HepG2 (cell line): ENCODE results near the gene TRERF1. TPM values are rescaled to one million over a fixed set of nuclear protein-coding genes. Genes with fewer than 3 reads are reported as not detected.
"Not testable (repeated sequence)": the region's sequence is repeated elsewhere in the genome, so short reads cannot be mapped to it uniquely, and the experiment has no call there.

ENCODE experiments used
- ATAC-seq: fragments of 200-7000 bp; cut with Tn5 transposase; 3 replicates; pipeline ENCODE4 v1.9.1; 2020; ENCODE audit warnings: mild to moderate bottlenecking, moderate library complexity
- BruUV-seq: library from RNA; stranded (reverse); fragments of 400-500 nt; replicated peaks from 2 replicates; lab custom pipeline; 2021; lab: Mats Ljungman, UMichigan
- CTCF ChIA-PET: fragments of 300-600 bp; formaldehyde crosslinking; extraction: SDS; loops from one replicate; lab custom pipeline; 2021; ENCODE audit warnings: low total read pairs, inconsistent platforms, low intra/inter-chr PET ratio; lab: Yijun Ruan, JAX
- POLR2A ChIA-PET: fragments of 350-600 bp; sonication (Branson Sonifier 250); formaldehyde crosslinking; loops from one replicate; lab custom pipeline; 2020; ENCODE audit warnings: antibody characterized with exemption, inconsistent platforms; lab: Yijun Ruan, JAX
- DNase-seq: peaks from one replicate; pipeline ENCODE4 v3.0.0-alpha.2; 2015; ENCODE audit warnings: low spot score
- FAIRE-seq: peaks from 3 replicates; lab custom pipeline; 2011; peaks lifted over from hg19 to GRCh38; lab: Jason Lieb, UNC
- H2AFZ ChIP-seq: one replicate; pipeline ENCODE4 v1.6.1; 2011; ENCODE audit warnings: low read length, inconsistent platforms
- H3K27ac ChIP-seq: fragments of 300-600 bp; 3 replicates; pipeline ENCODE4 v1.8.0; 2011; ENCODE audit warnings: mixed run types, mild to moderate bottlenecking, mixed read lengths, low read length, inconsistent platforms; ENCODE audit not compliant: insufficient read depth; ENCODE audit errors: extremely low read length
- H3K27me3 ChIP-seq, 2 experiments: fragments of 200-600 bp in 1 of 2; 2 replicates in 1 of 2; 3 replicates in 1 of 2; pipeline versions ENCODE4 v1.6.0 to v1.8.0; 2011; ENCODE audit warnings: low read length in 2 of 2, mild to moderate bottlenecking in 2 of 2, moderate library complexity in 2 of 2, inconsistent platforms in 1 of 2; ENCODE audit not compliant: insufficient read depth in 2 of 2, control insufficient read depth in 1 of 2
- H3K36me3 ChIP-seq, 2 experiments: fragments of 200-600 bp in 1 of 2; replicated peaks in 1 of 2; 2 replicates in 1 of 2; 3 replicates in 1 of 2; pipeline versions ENCODE4 v1.5.1 to v1.8.0; 2011; ENCODE audit warnings: low read length in 2 of 2, inconsistent platforms in 1 of 2; ENCODE audit not compliant: insufficient read depth in 2 of 2, control insufficient read depth in 1 of 2
- H3K4me1 ChIP-seq: 2 replicates; pipeline ENCODE4 v1.5.1; 2012; ENCODE audit warnings: low read length, inconsistent platforms; ENCODE audit not compliant: insufficient read depth
- H3K4me2 ChIP-seq: 2 replicates; pipeline ENCODE4 v1.6.0; 2011; ENCODE audit warnings: low read depth, low read length, inconsistent platforms
- H3K4me3 ChIP-seq, 3 experiments: fragments of 200-600 bp in 1 of 3; sonication (generic), shearing (Covaris generic) in 1 of 3; replicated peaks in 1 of 3; 2 replicates each; pipeline ENCODE4 v1.5.1; 2011 to 2016; ENCODE audit warnings: low read length in 3 of 3, inconsistent platforms in 2 of 3, low read depth in 2 of 3, mild to moderate bottlenecking in 2 of 3, control low read depth in 1 of 3, mixed read lengths in 1 of 3; ENCODE audit not compliant: insufficient read depth in 1 of 3
- H3K79me2 ChIP-seq: one replicate; pipeline ENCODE4 v1.6.1; 2011; ENCODE audit warnings: low read length, inconsistent platforms; ENCODE audit not compliant: insufficient read depth
- H3K9ac ChIP-seq: 2 replicates; pipeline ENCODE4 v1.6.0; 2011; ENCODE audit warnings: mild to moderate bottlenecking, low read depth, low read length, inconsistent platforms; ENCODE audit not compliant: insufficient read depth
- H3K9me3 ChIP-seq: 2 replicates; pipeline ENCODE4 v1.5.1; 2012; ENCODE audit warnings: mild to moderate bottlenecking, low read length
- H4K20me1 ChIP-seq: 2 replicates; pipeline ENCODE4 v1.6.0; 2011; ENCODE audit warnings: inconsistent platforms, mild to moderate bottlenecking, low read length, moderate library complexity; ENCODE audit not compliant: insufficient read depth
- MXD3 ChIP-seq: IDR thresholded peaks from 2 replicates; pipeline ENCODE4 v1.6.1; 2016; ENCODE audit warnings: mild to moderate bottlenecking, missing biosample characterization, missing genetic modification reagents
- NFKBIZ ChIP-seq: IDR thresholded peaks from 2 replicates; pipeline ENCODE4 v1.6.1; 2018; ENCODE audit warnings: missing genetic modification reagents, missing compliant biosample characterization
- REL ChIP-seq: sonication (generic); formaldehyde crosslinking; conservative IDR thresholded peaks from 2 replicates; pipeline ENCODE4 v1.8.0; 2022; ENCODE audit warnings: mild to moderate bottlenecking, missing genetic modification reagents, moderate library complexity
- SMC3 ChIP-seq: IDR thresholded peaks from 2 replicates; pipeline ENCODE4 v1.6.1; 2011; ENCODE audit warnings: low read length, improper control_type of control experiment
- ZBTB37 ChIP-seq: sonication (generic); formaldehyde crosslinking; IDR thresholded peaks from 2 replicates; pipeline ENCODE4 v1.4.0; 2020; ENCODE audit warnings: mild to moderate bottlenecking, missing genetic modification reagents
- ZFP41 ChIP-seq: sonication (generic); formaldehyde crosslinking; IDR thresholded peaks from 2 replicates; pipeline ENCODE4 v1.4.0; 2020; ENCODE audit warnings: mild to moderate bottlenecking, missing genetic modification reagents, borderline replicate concordance
- ZFY ChIP-seq: sonication (generic); formaldehyde crosslinking; IDR thresholded peaks from 2 replicates; pipeline ENCODE4 v1.4.0; 2020; ENCODE audit warnings: missing genetic modification reagents
- ZNF260 ChIP-seq: sonication (generic); formaldehyde crosslinking; IDR thresholded peaks from 2 replicates; pipeline ENCODE4 v1.4.0; 2020; ENCODE audit warnings: missing genetic modification reagents, low read depth, mild to moderate bottlenecking, borderline replicate concordance
- ZNF563 ChIP-seq: sonication (generic); formaldehyde crosslinking; IDR thresholded peaks from 2 replicates; pipeline ENCODE4 v1.8.0; 2022; ENCODE audit warnings: mild to moderate bottlenecking, moderate library complexity, missing genetic modification reagents
- ZZZ3 ChIP-seq: sonication (generic); formaldehyde crosslinking; IDR thresholded peaks from 2 replicates; pipeline ENCODE4 v1.4.0; 2020; ENCODE audit warnings: missing genetic modification reagents, mild to moderate bottlenecking, borderline replicate concordance
- WGBS: methylation state at CpG from one replicate; pipeline ENCODE4 v1.1.6; 2017; ENCODE audit warnings: low lambda C conversion rate; 5-methylcytosine and 5-hydroxymethylcytosine counted together
- in situ Hi-C: cut with HindIII; loops from 2 replicates; pipeline ENCODE4 v1.10.0; 2017; ENCODE audit warnings: low pct_unique_long_range_greater_than_20kb; ENCODE audit not compliant: extremely low pct_ligation_motif_present
- intact Hi-C: fragments of 100-400 bp; cut with micrococcal nuclease; formaldehyde crosslinking; loops from one replicate; pipeline ENCODE4 v1.10.0; 2022; ENCODE audit not compliant: unreplicated experiment
- polyA plus RNA-seq, 8 experiments: library from polyadenylated mRNA; depleted of rRNA in 3 of 8; stranded (reverse) in 7 of 8; unstranded in 1 of 8; fragments of >200 nt; fragmentation: Illumina TruSeq in 4 of 8; extraction: Trizol in 4 of 8; gene quantifications; 2 replicates each; pipeline versions ENCODE4 v1.2.1 to v1.2.3, GENCODE V29; 2011 to 2016; ENCODE audit warnings: low read depth in 4 of 8, missing spikeins in 1 of 8, mixed read lengths in 1 of 8; ENCODE audit not compliant: insufficient read depth in 1 of 8
- total RNA-seq, 5 experiments: library from RNA; depleted of rRNA; stranded (reverse); fragments of >200 nt; fragmentation: Illumina TruSeq; extraction: Trizol; gene quantifications; 2 replicates each; pipeline ENCODE4 v1.2.3, GENCODE V29; 2016; ENCODE audit warnings: low read depth in 1 of 5
- TF ChIP-seq, protein P1 (sequence below): sonication (generic); formaldehyde crosslinking; IDR thresholded peaks from 2 replicates; pipeline ENCODE4 v1.4.0; 2020; ENCODE audit warnings: mild to moderate bottlenecking, low read depth, missing genetic modification reagents
- TF ChIP-seq, protein P2 (sequence below): IDR thresholded peaks from 2 replicates; pipeline ENCODE4 v1.6.1; 2016; ENCODE audit warnings: low read depth, borderline replicate concordance

Gene TRERF1
- total and polyA plus RNA-seq, 2 of the 13 experiments (the other 11 are each of a cell fraction or from before 2014, with no cell fraction given), result 0.02 TPM; not detected in 1

DNA sequence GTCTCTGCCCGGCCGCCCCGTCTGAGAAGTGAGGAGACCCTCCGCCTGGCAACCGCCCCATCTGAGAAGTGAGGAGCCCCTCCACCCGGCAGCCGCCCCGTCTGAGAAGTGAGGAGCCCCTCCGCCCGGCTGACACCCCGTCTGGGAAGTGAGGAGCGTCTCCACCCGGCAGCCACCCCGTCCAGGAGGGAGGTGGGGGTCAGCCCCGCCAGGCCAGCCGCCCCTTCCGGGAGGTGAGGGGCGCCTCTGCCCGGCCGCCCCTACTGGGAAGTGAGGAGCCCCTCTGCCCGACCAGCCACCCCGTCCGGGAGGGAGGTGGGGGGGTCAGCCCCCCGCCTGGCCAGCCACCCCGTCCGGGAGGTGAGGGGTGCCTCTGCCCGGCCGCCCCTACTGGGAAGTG, 14.7 kb upstream of the TRERF1 start:
- H3K4me1 ChIP-seq, FAIRE-seq, H3K4me3 ChIP-seq, CTCF ChIA-PET, intact Hi-C loops, H4K20me1 ChIP-seq, in situ Hi-C loops, H3K9ac ChIP-seq, H3K4me2 ChIP-seq, H3K79me2 ChIP-seq, DNase-seq, BruUV-seq, POLR2A ChIA-PET, H3K9me3 ChIP-seq, ATAC-seq, H3K36me3 ChIP-seq, H3K27me3 ChIP-seq, H3K27ac ChIP-seq, H2AFZ ChIP-seq: not testable (repeated sequence)
- 67% methylated on average over 4 of the region's 28 CpGs for WGBS

DNA sequence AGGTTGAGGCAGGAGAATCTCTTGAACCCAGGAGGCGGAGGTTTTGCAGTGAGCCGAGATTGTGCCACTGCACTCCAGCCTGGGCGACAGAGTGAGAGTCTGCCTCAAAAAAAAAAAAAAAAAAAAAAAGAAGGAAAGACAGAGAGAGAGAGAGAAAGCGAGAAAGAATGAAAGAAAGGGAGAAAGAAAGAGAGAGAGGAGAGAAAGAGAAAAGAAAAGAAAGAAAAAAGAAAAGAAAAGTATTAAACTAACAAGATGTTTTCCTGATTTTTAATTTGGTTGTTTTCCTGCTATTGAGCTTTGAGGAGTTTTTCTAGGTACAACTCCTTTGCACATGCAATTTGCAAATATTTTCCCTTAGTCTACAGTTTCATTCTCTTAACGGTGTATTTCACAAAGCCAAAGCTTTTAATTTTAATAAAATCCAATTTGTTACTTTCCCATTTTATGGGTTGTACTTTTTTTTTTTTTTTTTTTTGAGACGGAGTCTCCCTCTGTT, 10.8 kb upstream of the TRERF1 start:
- CTCF ChIA-PET, result no interaction called here
- FAIRE-seq, result no peak
- no peak for TF ChIP-seq ZNF563 (CRISPR knock-in tag)
- no peak for TF ChIP-seq ZBTB37 (CRISPR knock-in tag)
- TF ChIP-seq ZFY (CRISPR knock-in tag), result no peak
- no peak for TF ChIP-seq MXD3
- no peak for TF ChIP-seq REL (CRISPR knock-in tag)
- TF ChIP-seq SMC3, result no peak
- TF ChIP-seq, protein P1, sequence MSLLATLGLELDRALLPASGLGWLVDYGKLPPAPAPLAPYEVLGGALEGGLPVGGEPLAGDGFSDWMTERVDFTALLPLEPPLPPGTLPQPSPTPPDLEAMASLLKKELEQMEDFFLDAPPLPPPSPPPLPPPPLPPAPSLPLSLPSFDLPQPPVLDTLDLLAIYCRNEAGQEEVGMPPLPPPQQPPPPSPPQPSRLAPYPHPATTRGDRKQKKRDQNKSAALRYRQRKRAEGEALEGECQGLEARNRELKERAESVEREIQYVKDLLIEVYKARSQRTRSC (CRISPR knock-in tag), result no peak
- TF ChIP-seq, protein P2, sequence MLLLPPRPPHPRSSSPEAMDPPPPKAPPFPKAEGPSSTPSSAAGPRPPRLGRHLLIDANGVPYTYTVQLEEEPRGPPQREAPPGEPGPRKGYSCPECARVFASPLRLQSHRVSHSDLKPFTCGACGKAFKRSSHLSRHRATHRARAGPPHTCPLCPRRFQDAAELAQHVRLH, result no peak
- no peak for TF ChIP-seq NFKBIZ (CRISPR knock-in tag)
- TF ChIP-seq ZZZ3, result no peak
- TF ChIP-seq ZNF260 (CRISPR knock-in tag), result no peak
- TF ChIP-seq ZFP41 (CRISPR knock-in tag), result no peak

More for the DNA sequence above, 10.8 kb upstream of the TRERF1 start:
- POLR2A ChIA-PET, result no interaction called here
- H3K27me3 ChIP-seq, result peaks cover 0 to 12% of the 10 kb centered on the region in 2 experiments; a peak in 2 of 5 replicates
- no peak overlapping the region for H2AFZ ChIP-seq
- no TSS peak for BruUV-seq
- no peak overlapping the region for H3K4me2 ChIP-seq
- H4K20me1 ChIP-seq, result no peaks in the 10 kb centered on the region
- no peak overlapping the region for H3K4me3 ChIP-seq
- H3K36me3 ChIP-seq, result no peaks in the 10 kb centered on the region
- ATAC-seq (no peak), DNase-seq (no peak)
- no peak overlapping the region for H3K27ac ChIP-seq
- H3K79me2 ChIP-seq, result no peaks in the 10 kb centered on the region
- 21% methylated on average over 6 of the region's 6 CpGs for WGBS
- no peaks in the 10 kb centered on the region for H3K4me1 ChIP-seq
- intact Hi-C loops (no loop called here), in situ Hi-C loops (no loop called here)
- H3K9me3 ChIP-seq, result no peaks in the 10 kb centered on the region
- no peak overlapping the region for H3K9ac ChIP-seq
